ENCODE data around the gene CDH11. TPM values are rescaled to one million over a fixed set of nuclear protein-coding genes. Genes with fewer than 3 reads are reported as not detected.

Gene CDH11
- total and polyA plus RNA-seq, 2 donors (not counting 1 experiment from before 2014, with no cell fraction given) = 220 to 335 TPM

GRCh38 chr16:64968539-64968938, 153.3 kb downstream of the CDH11 start:
- Histone ChIP-seq H3K27ac (ENCODE audit: insufficient read depth, low read length) (no peak overlapping the region), H3K4me1 (ENCODE audit: control insufficient read depth, extremely low read depth, insufficient read depth, low read length) (no peaks in the 10 kb centered on the region), H3K79me2 (ENCODE audit: control insufficient read depth, insufficient read depth, low read length) (no peaks in the 10 kb centered on the region), H3K27me3 (ENCODE audit: control insufficient read depth, insufficient read depth, low read length) (no peaks in the 10 kb centered on the region), H3K36me3 (ENCODE audit: control insufficient read depth, insufficient read depth, low read length) (peaks cover 4% of the 10 kb centered on the region), H2AFZ (ENCODE audit: low read length) (no peak overlapping the region), H3K9ac (ENCODE audit: insufficient read depth, low read length) (no peak overlapping the region), H3K9me3 (ENCODE audit: control insufficient read depth, insufficient read depth, low read depth, low read length) (no peaks in the 10 kb centered on the region), H3K4me3 (replicated peaks in 1 of 4; ENCODE audit: control extremely low read depth in 1 of 4, insufficient read depth in 1 of 4, low read depth in 3 of 4, low read length in 4 of 4) (no peak overlapping the region), H4K20me1 (ENCODE audit: control insufficient read depth, extremely low read depth, insufficient read depth, low read length) (no peaks in the 10 kb centered on the region), H3K4me2 (ENCODE audit: extremely low read depth, insufficient read depth, low read length) (no peak overlapping the region)
- peak in 1 of 2 donors; percentile 17 for DNase-seq (ENCODE audit: low read depth in 2 of 2)
- TF ChIP-seq CTCF (conservative IDR thresholded peaks at IDR 0.05 in 1 of 2, IDR thresholded peaks at IDR 0.05 in 1 of 2; ENCODE audit: low read depth in 1 of 2, low read length in 2 of 2) (no peak), EZH2 (IDR thresholded peaks at IDR 0.05; ENCODE audit: low read length, missing control alignments) (no peak)

- H3K27ac ChIP-seq (ENCODE audit: insufficient read depth, low read length) = no peak overlapping the region
These were observed 157.7 kb downstream of the CDH11 start for GRCh38 chr16:64964126-64964540.

GRCh38 chr16:64962786-64963185, 159.1 kb downstream of the CDH11 start:
- DNase-seq (ENCODE audit: low read depth in 2 of 2) = peak in 1 of 2 donors; percentile 35
- no peaks in the 10 kb centered on the region for H3K36me3 ChIP-seq (ENCODE audit: control insufficient read depth, insufficient read depth, low read length)
- no peak overlapping the region for H2AFZ ChIP-seq (ENCODE audit: low read length)
- no peaks in the 10 kb centered on the region for H3K79me2 ChIP-seq (ENCODE audit: control insufficient read depth, insufficient read depth, low read length)
- H3K4me1 ChIP-seq (ENCODE audit: control insufficient read depth, extremely low read depth, insufficient read depth, low read length) = no peaks in the 10 kb centered on the region
- no peak for TF ChIP-seq EZH2 (IDR thresholded peaks at IDR 0.05; ENCODE audit: low read length, missing control alignments)
- TF ChIP-seq CTCF (conservative IDR thresholded peaks at IDR 0.05 in 1 of 2, IDR thresholded peaks at IDR 0.05 in 1 of 2; ENCODE audit: low read depth in 1 of 2, low read length in 2 of 2) = no peak
- no peaks in the 10 kb centered on the region for H3K9me3 ChIP-seq (ENCODE audit: control insufficient read depth, insufficient read depth, low read depth, low read length)
- no peak overlapping the region for H3K9ac ChIP-seq (ENCODE audit: insufficient read depth, low read length)
- H3K4me3 ChIP-seq (replicated peaks in 1 of 4; ENCODE audit: control extremely low read depth in 1 of 4, insufficient read depth in 1 of 4, low read depth in 3 of 4, low read length in 4 of 4) = no peak overlapping the region
- no peak overlapping the region for H3K27ac ChIP-seq (ENCODE audit: insufficient read depth, low read length)
- no peaks in the 10 kb centered on the region for H4K20me1 ChIP-seq (ENCODE audit: control insufficient read depth, extremely low read depth, insufficient read depth, low read length)
- H3K4me2 ChIP-seq (ENCODE audit: extremely low read depth, insufficient read depth, low read length) = no peak overlapping the region
- H3K27me3 ChIP-seq (ENCODE audit: control insufficient read depth, insufficient read depth, low read length) = no peaks in the 10 kb centered on the region

More at GRCh38 chr16:64964126-64964540, 157.7 kb downstream of the CDH11 start:
- no peaks in the 10 kb centered on the region for H3K4me1 ChIP-seq (ENCODE audit: control insufficient read depth, extremely low read depth, insufficient read depth, low read length)
- no peaks in the 10 kb centered on the region for H3K79me2 ChIP-seq (ENCODE audit: control insufficient read depth, insufficient read depth, low read length)
- no peaks in the 10 kb centered on the region for H3K36me3 ChIP-seq (ENCODE audit: control insufficient read depth, insufficient read depth, low read length)
- TF ChIP-seq CTCF (conservative IDR thresholded peaks at IDR 0.05 in 1 of 2, IDR thresholded peaks at IDR 0.05 in 1 of 2; ENCODE audit: low read depth in 1 of 2, low read length in 2 of 2) = no peak
- no peaks in the 10 kb centered on the region for H3K27me3 ChIP-seq (ENCODE audit: control insufficient read depth, insufficient read depth, low read length)
- H2AFZ ChIP-seq (ENCODE audit: low read length) = no peak overlapping the region
- H3K4me3 ChIP-seq (replicated peaks in 1 of 4; ENCODE audit: control extremely low read depth in 1 of 4, insufficient read depth in 1 of 4, low read depth in 3 of 4, low read length in 4 of 4) = no peak overlapping the region
- no peaks in the 10 kb centered on the region for H3K9me3 ChIP-seq (ENCODE audit: control insufficient read depth, insufficient read depth, low read depth, low read length)
- DNase-seq (ENCODE audit: low read depth in 2 of 2) = peak; percentile 41 to 86
- no peak overlapping the region for H3K4me2 ChIP-seq (ENCODE audit: extremely low read depth, insufficient read depth, low read length)
- no peak overlapping the region for H3K9ac ChIP-seq (ENCODE audit: insufficient read depth, low read length)
- H4K20me1 ChIP-seq (ENCODE audit: control insufficient read depth, extremely low read depth, insufficient read depth, low read length) = no peaks in the 10 kb centered on the region
